KOPT-K1 (cell line): ENCODE measurements around the gene SRP72.

Experiments used
- H3K27ac ChIP-seq: fragments of 200-600 bp; sonication (generic); 2 replicates; pipeline ENCODE4 v1.5.1; 2016; ENCODE audit warnings: antibody characterized with exemption, mild to moderate bottlenecking, low read depth, low read length; ENCODE audit not compliant: poor library complexity, severe bottlenecking
- H3K36me3 ChIP-seq: fragments of 200-600 bp; sonication (generic); 2 replicates; pipeline ENCODE4 v1.5.1; 2017; ENCODE audit warnings: antibody characterized with exemption, mild to moderate bottlenecking, low read length, moderate library complexity; ENCODE audit not compliant: insufficient read depth
- H3K9me3 ChIP-seq: fragments of 200-600 bp; sonication (generic); 2 replicates; pipeline ENCODE4 v1.5.1; 2017; ENCODE audit warnings: antibody characterized with exemption, low read length, mild to moderate bottlenecking; ENCODE audit not compliant: insufficient read depth, poor library complexity, severe bottlenecking

Gene SRP72, protein sequence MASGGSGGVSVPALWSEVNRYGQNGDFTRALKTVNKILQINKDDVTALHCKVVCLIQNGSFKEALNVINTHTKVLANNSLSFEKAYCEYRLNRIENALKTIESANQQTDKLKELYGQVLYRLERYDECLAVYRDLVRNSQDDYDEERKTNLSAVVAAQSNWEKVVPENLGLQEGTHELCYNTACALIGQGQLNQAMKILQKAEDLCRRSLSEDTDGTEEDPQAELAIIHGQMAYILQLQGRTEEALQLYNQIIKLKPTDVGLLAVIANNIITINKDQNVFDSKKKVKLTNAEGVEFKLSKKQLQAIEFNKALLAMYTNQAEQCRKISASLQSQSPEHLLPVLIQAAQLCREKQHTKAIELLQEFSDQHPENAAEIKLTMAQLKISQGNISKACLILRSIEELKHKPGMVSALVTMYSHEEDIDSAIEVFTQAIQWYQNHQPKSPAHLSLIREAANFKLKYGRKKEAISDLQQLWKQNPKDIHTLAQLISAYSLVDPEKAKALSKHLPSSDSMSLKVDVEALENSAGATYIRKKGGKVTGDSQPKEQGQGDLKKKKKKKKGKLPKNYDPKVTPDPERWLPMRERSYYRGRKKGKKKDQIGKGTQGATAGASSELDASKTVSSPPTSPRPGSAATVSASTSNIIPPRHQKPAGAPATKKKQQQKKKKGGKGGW

DNA sequence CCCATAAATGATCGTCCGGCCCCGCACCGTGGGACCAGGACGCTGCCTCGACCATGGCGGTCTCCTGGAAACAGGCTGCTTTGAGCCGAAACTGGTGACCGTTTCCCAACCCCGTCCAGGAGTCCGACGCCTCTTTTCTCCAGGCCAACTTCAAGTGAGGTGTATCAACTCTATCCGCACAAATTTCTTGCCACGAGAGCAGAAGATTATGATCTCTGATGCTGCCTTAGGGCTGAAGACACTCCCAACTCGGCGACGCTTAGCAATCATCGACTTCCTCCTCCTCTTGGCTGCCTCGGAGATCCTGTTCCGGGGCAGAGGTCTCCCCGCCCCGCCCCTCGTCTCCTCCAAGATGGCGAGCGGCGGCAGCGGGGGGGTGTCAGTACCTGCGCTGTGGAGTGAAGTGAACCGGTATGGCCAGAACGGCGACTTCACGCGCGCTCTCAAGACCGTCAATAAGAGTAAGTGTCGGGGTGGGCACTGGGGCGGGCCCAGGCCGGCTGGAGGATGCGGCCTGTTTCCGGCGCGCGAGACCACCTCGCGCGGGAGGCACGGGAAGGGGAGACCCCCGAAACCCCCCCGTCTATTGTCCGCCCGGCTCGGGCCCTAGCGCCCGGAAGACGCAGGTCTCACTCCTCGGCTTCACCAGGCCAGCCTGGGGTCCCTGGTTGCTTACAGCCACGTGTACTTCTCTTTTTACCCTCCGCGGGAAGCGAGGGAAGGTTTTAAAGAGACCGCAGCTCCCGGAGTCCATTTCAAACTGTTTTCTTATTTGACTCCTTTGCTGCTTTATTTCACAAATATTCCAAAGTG lies at the start of gene SRP72:
SRP72 (plus strand) TSS at position 334 of the 813 bp plus-strand sequence; CDS start at position 353, 19 bp downstream.
- H3K9me3 ChIP-seq, result no peaks in the 10 kb centered on the region
- peak within 1 kb of the TSS; percentile 78 for H3K27ac ChIP-seq
- peaks cover 44% of the 10 kb centered on the region for H3K36me3 ChIP-seq

DNA sequence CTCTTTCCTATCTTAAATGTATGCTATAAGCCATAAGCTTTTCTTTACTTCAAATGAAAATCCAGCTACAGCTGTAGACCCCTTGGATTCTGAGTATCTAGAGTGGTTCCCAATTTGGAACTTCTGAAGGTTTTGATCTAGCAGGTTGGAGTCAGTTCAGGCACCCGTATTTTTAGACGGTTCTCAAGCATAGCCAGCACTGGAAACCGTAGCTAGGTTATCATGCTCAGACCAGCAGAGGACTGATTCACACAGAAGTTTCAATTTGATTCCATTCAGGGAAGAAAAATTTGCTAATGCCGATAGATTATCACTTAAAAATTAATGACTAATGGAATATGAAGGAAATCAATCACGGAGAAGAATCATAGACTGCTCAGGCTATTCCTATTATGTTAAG lies 43.2 kb upstream of the SRP72 start:
- no peaks in the 10 kb centered on the region for H3K9me3 ChIP-seq
- H3K36me3 ChIP-seq, result peaks cover 26% of the 10 kb centered on the region
- H3K27ac ChIP-seq, result no peak overlapping the region

DNA sequence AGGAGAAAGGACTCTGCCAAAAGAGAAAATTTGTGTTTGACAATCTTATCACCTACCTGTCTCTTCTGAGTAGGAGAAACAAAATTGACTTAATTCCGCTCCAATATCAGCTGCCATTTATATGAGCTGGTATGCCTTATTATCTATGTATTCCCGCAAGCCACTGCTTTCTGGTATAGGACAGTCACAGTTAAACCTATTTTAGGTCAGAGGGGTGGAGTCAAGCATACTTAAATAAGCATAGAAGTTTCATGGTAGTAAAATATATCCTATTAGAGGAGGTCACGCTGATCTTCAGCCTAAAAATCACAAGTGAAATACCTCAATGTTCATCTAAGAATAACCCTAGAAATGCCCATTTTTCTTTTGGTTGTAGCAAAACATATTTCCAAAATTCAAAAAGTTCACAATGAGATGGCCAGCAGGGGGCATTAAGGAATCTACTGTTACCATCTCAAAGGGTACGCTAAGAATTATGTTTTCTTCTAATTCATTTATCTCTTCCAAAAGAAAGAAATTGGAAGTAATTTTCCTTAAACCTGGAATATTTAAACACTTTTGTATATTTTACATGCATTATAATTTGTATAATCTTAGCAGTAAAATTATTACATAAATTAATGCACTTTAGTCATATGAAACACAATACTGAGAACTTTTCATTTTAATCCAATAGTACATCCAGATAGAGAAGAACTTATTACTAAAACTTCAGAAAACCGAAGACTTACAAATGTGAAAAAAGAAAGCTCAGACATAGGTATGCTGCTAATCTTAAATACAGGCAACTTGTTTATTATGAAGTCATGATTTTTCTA lies 42.5 kb upstream of the SRP72 start:
- H3K27ac ChIP-seq, result no peak overlapping the region
- peaks cover 26% of the 10 kb centered on the region for H3K36me3 ChIP-seq
- H3K9me3 ChIP-seq, result no peaks in the 10 kb centered on the region

DNA sequence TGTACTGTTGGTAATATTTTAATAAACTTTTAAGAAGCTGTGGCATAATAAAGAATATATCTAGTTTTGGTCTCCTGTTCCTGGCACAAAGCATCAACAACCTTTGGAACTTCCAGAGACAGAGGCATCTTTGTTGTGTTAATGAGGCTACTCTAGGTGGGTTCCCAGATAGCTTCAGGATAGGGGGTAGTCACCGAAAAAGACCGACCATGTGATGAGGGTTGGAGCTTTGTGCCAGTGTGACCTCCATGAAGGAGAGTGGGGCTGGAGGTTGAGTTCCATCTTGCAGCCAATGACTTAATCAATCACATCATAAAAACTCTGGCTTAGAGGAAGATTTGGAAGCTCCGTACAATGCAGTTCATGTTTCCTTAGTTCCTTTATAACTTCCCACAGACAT lies 41.9 kb upstream of the SRP72 start:
- peaks cover 26% of the 10 kb centered on the region for H3K36me3 ChIP-seq
- no peaks in the 10 kb centered on the region for H3K9me3 ChIP-seq
- H3K27ac ChIP-seq, result no peak overlapping the region

DNA sequence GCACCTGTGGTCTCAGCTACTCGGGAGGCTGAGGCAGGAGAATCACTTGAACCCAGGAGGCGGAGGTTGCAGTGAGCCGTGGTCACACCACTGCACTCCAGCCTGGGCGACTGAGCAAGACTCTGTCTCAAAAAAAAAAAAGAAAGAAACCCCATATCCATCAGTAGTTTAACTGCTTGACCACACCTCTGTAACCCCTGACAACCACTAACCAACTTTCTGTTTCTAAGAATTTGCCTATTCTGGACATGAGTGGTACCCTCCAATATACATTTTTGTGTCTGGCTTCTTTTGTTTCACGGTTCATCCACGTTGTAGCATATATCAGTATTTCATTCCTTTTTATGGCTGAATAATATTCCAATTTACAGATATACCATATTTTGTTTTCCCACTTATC lies 41.1 kb upstream of the SRP72 start:
- H3K9me3 ChIP-seq, result no peaks in the 10 kb centered on the region
- H3K36me3 ChIP-seq, result peaks cover 20% of the 10 kb centered on the region
- H3K27ac ChIP-seq, result no peak overlapping the region

DNA sequence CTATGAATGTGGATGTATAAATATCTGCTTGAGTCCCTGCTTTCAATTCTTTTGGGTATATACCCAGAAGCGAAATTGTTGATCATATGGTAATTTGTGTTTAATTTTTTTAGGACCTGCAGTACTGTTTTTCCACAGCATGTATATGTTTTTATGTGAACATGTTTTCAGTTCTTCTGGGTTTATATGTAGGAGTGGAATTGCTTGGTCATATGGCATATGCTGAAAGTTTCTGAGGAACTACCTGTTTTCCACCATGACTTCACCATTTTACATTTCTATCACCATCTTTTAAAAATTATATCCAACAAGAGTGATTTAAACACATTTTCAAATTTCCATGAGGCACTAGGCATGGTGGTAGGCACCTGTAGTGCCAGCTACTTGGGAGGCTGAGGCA lies 40.2 kb upstream of the SRP72 start:
- Histone ChIP-seq H3K36me3 (peaks cover 21% of the 10 kb centered on the region), H3K27ac (no peak overlapping the region), H3K9me3 (no peaks in the 10 kb centered on the region)

DNA sequence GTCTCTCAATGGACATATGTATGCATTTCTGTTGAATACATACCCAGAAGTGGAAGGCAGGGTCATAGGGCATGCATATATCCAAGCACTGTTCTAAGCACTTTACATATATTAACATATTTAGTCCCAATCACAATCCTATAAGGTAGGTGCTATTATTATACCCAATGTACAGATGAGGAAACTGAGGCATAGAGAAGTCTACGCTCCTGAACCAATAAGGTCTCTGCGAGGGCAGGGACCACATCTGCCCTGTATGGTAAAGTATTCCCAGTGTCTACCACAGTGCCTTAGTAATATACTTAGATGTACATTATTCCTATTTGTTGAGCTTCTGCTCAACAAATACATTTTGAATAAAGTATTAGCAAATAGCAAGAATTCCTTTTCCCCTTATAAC lies 37.2 kb upstream of the SRP72 start:
- Histone ChIP-seq H3K9me3 (no peaks in the 10 kb centered on the region), H3K27ac (no peak overlapping the region), H3K36me3 (peaks cover 23% of the 10 kb centered on the region)

DNA sequence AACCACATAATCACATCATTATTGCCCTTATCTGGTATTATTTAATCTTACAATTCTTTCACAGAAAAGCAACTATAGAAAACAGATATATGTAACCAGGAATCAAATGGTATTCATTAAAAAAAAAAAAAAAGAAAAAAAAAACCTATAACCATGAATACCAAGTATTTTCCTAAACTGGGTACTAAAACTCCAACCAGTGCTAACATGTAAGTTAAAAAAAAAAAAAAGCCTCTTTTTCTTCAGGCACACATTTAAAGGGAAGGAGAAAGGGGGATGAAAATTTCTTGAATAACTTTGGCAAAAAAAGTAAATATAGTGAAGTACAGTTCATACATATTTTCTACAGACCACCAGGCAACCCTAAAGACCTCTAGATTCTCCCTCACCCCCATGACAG lies 34.1 kb upstream of the SRP72 start:
- Histone ChIP-seq H3K27ac (no peak overlapping the region), H3K36me3 (peaks cover 7% of the 10 kb centered on the region; the same call in 1 of the 2 replicates), H3K9me3 (no peaks in the 10 kb centered on the region)

DNA sequence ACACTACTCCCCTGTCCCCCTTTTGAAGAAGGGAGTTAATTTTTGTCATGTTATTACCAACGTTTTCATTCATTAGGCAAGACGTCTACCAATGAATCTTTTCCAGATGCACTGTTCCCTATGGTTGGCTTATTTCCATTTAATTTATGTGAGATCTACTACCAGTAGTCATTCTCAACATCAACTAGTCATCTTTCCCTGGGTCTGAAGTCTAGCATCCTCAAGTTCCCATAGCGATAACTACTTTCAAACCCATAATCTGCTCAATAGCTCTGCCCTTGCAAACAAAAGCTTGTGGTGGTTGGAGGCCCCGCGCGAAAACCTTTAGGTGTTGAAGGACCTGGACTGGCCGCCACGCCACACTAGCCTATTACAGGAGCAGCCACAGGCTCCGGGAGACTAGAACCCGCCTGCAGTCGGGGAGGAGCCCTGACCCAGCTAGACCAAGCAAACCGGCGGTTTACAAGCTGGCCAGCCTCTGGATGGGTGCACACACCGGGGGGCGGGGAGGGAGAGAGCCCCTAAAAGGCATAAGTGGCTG lies 32.7 kb upstream of the SRP72 start:
- Histone ChIP-seq H3K36me3 (peaks cover 17% of the 10 kb centered on the region), H3K27ac (peak overlapping the region; percentile 86), H3K9me3 (no peaks in the 10 kb centered on the region)

DNA sequence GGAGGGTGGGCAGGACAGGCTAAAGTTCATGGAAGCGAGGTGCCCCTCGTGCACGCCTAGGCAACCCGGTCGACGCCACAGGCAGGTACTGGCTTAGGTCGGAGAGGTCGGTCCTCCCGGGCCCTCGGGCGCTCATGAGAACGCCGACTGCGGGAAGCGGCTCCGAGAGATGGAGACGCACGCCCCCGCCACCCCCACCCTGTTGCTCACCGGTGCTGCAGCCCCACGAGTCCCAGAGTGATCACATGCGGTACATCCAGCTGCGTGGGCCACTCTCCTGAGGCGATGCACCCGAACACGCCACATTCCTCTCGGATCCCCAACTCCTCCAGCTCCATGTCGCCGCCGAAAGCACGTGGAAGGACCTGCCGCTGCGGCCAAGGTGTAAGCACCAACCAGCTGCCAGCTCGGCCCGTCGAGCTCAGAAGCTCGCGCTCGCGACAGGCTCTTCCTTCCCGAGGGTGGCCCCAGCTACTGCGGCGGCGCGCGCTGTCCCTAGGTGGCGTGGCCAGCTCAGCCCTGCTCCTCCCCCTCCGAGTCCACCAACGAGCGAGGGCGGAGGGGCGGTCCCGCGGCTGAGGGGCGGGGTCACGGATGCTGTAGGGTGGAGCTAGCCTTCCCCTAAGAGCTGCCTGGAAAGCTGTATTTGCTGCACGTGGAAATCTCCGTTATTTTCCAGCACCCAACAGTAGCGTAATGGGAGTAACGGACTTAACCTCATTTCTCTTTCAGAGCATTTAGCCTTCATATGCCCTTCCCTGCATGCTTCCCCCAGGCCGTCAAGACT lies 32.1 kb upstream of the SRP72 start, which contains the start of gene PPAT:
PPAT (minus strand) TSS at position 476 of the 787 bp plus-strand sequence; CDS start at position 338, 138 bp downstream.
- Histone ChIP-seq H3K27ac (peak within 1 kb of the TSS; percentile 86), H3K9me3 (no peaks in the 10 kb centered on the region), H3K36me3 (peaks cover 24% of the 10 kb centered on the region)

DNA sequence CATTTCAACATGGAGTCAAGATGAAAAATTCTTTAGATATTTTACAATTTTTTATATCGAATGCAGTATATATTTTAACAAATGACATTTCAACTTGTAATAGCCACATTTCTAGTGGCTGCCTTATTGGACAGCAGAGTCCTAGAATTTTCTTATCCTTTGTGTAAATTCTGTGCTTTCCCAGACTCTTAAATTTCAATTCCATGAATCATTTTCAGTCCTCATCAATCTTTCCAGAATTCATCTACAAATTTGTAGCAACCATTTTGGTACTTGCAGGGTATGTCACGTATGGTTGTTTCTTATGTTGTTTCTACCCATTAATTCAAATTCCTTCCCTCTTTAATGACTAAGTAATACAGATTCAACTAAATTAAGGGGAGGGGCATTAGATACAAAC lies 28.7 kb upstream of the SRP72 start:
- no peak overlapping the region for H3K27ac ChIP-seq
- no peaks in the 10 kb centered on the region for H3K9me3 ChIP-seq
- H3K36me3 ChIP-seq, result peaks cover 51% of the 10 kb centered on the region

DNA sequence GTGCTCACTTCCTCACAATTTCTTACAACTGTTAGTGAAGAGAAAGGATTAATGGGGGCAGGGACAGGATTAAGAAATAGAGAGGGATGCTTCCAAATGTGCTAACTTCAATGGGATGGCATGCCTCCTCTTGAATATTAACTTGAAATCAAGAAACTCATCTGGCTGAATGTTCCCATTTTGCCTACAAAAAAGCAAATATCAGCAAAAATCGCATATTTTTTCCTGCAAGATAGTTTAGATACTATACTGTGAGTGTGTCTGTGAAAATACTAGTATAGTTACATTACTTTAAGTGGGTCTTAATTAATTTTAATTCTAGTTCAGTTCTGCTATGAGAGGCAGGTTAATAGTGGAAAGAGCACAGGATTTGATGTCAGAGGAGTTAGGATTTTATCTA lies 26.4 kb upstream of the SRP72 start:
- peak overlapping the region; percentile 16 for H3K27ac ChIP-seq
- H3K36me3 ChIP-seq, result peaks cover 73% of the 10 kb centered on the region
- H3K9me3 ChIP-seq, result no peaks in the 10 kb centered on the region

DNA sequence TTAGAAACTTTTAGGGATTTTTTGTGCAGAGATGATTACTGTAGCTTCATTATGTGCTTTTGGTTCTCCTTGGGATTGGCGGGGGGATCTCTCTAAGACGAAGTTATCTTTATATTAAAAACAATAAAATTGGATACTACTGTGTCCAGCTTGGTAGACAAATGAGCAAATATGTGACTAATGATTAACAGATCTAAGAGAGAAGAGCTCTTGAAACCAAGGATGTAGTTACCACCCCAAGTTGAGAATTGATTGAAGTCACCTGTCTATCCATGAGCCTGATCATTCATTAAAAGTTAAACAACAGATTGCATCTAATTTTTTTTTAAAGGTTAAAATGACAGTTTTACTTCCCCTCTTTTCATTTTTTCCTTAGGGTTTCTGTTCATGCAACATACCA lies 22.7 kb upstream of the SRP72 start:
- H3K9me3 ChIP-seq, result no peaks in the 10 kb centered on the region
- H3K27ac ChIP-seq, result no peak overlapping the region
- H3K36me3 ChIP-seq, result peaks cover 100% of the 10 kb centered on the region
